ENCODE measurements around the gene EPSTI1. TPM values are rescaled to one million over a fixed set of nuclear protein-coding genes. Genes with fewer than 3 reads are reported as not detected.

Gene EPSTI1
- total and polyA plus RNA-seq, 11 donors = 1.3 to 36.1 (median 4.5) TPM

- intact Hi-C loops (cut with DNase I) = loop anchor here in 2 of 10 donors (10.0 kb wide), 2 partner anchors 93 to 823 kb away; no protein-coding TSS in a partner anchor
- TF ChIP-seq, protein P1, sequence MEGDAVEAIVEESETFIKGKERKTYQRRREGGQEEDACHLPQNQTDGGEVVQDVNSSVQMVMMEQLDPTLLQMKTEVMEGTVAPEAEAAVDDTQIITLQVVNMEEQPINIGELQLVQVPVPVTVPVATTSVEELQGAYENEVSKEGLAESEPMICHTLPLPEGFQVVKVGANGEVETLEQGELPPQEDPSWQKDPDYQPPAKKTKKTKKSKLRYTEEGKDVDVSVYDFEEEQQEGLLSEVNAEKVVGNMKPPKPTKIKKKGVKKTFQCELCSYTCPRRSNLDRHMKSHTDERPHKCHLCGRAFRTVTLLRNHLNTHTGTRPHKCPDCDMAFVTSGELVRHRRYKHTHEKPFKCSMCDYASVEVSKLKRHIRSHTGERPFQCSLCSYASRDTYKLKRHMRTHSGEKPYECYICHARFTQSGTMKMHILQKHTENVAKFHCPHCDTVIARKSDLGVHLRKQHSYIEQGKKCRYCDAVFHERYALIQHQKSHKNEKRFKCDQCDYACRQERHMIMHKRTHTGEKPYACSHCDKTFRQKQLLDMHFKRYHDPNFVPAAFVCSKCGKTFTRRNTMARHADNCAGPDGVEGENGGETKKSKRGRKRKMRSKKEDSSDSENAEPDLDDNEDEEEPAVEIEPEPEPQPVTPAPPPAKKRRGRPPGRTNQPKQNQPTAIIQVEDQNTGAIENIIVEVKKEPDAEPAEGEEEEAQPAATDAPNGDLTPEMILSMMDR (IDR thresholded peaks at IDR 0.05) = no peak
- TF ChIP-seq POLR2A (IDR thresholded peaks at IDR 0.05) = no peak
- DNase-seq (no peak), ATAC-seq (no peak)
- no peak overlapping the region for H3K4me3 ChIP-seq
- H3K4me1 ChIP-seq = peaks cover 0 to 34% (median 8%) of the 10 kb centered on the region in 12 donors
- peaks cover 0 to 6% (median 0%) of the 10 kb centered on the region in 12 donors for H3K9me3 ChIP-seq
- 47 to 58% (median 51%) methylated on average over 1 of the region's 1 CpG for WGBS, 4 donors
- no peak overlapping the region for H3K27ac ChIP-seq
- peaks cover 0 to 9% (median 0%) of the 10 kb centered on the region in 9 donors for H3K36me3 ChIP-seq
- H3K27me3 ChIP-seq = no peaks in the 10 kb centered on the region
Measured at GRCh38 chr13:42981853-42982252, 10.2 kb downstream of the EPSTI1 start.

- H3K9me3 ChIP-seq = peaks cover 0 to 6% (median 0%) of the 10 kb centered on the region in 12 donors
- WGBS, 4 donors = 46 to 63% (median 55%) methylated on average over 3 of the region's 3 CpGs
- TF ChIP-seq, protein P1 (IDR thresholded peaks at IDR 0.05) = no peak
- no peak for TF ChIP-seq POLR2A (IDR thresholded peaks at IDR 0.05)
- no peaks in the 10 kb centered on the region for H3K27me3 ChIP-seq
- H3K4me1 ChIP-seq = peaks cover 0 to 36% (median 8%) of the 10 kb centered on the region in 12 donors
- H3K4me3 ChIP-seq = no peak overlapping the region
- H3K36me3 ChIP-seq = peaks cover 0 to 9% (median 0%) of the 10 kb centered on the region in 9 donors
- H3K27ac ChIP-seq = no peak overlapping the region
- DNase-seq (no peak), ATAC-seq (no peak)
- intact Hi-C loops (cut with DNase I) = loop anchor here in 2 of 10 donors (10.0 kb wide), 2 partner anchors 93 to 823 kb away; no protein-coding TSS in a partner anchor
Measured at GRCh38 chr13:42981317-42981716, 10.7 kb downstream of the EPSTI1 start.

GRCh38 chr13:42977219-42977659 is 14.8 kb downstream of the EPSTI1 start:
- H3K27me3 ChIP-seq = no peaks in the 10 kb centered on the region
- intact Hi-C loops (cut with DNase I) = loop anchor here in 1 of 10 donors (10.0 kb wide), 1 partner anchor 828 kb away; no protein-coding TSS in a partner anchor
- peaks cover 0 to 6% (median 0%) of the 10 kb centered on the region in 12 donors for H3K9me3 ChIP-seq
- no peak for ATAC-seq
- no peak for TF ChIP-seq POLR2A (IDR thresholded peaks at IDR 0.05)
- TF ChIP-seq, protein P1 (IDR thresholded peaks at IDR 0.05) = no peak
- H3K36me3 ChIP-seq = peaks cover 0 to 9% (median 0%) of the 10 kb centered on the region in 9 donors
- H3K4me1 ChIP-seq = peaks cover 0 to 7% (median 0%) of the 10 kb centered on the region in 12 donors
- no peak for DNase-seq
- no peak overlapping the region for H3K4me3 ChIP-seq
- 90 to 97% (median 93%) methylated on average over 1 of the region's 1 CpG for WGBS, 4 donors
- peak overlapping the region in 1 of 12 donors; percentile 12 for H3K27ac ChIP-seq

GRCh38 chr13:42976066-42976465 is 16.0 kb downstream of the EPSTI1 start:
- H3K27ac ChIP-seq = no peak overlapping the region
- 90 to 95% (median 93%) methylated on average over 3 of the region's 3 CpGs for WGBS, 4 donors
- intact Hi-C loops (cut with DNase I) = loop anchor here in 1 of 10 donors (10.0 kb wide), 1 partner anchor 829 kb away; no protein-coding TSS in a partner anchor
- TF ChIP-seq, protein P1 (IDR thresholded peaks at IDR 0.05) = no peak
- no peak for TF ChIP-seq POLR2A (IDR thresholded peaks at IDR 0.05)
- peaks cover 0 to 9% (median 0%) of the 10 kb centered on the region in 9 donors for H3K36me3 ChIP-seq
- DNase-seq (no peak), ATAC-seq (no peak)
- no peak overlapping the region for H3K4me3 ChIP-seq
- H3K27me3 ChIP-seq = no peaks in the 10 kb centered on the region
- peaks cover 0 to 17% (median 0%) of the 10 kb centered on the region in 12 donors for H3K4me1 ChIP-seq
- H3K9me3 ChIP-seq = peaks cover 0 to 6% (median 0%) of the 10 kb centered on the region in 12 donors
